Liver (tissue), 3 donors: ENCODE results near the gene PLA2G4F.

Experiments used
- CTCF ChIP-seq: fragments of 150-350 bp; IDR thresholded peaks from 2 replicates; pipeline ENCODE4 v1.5.1; 2017; ENCODE audit warnings: improper control_type of control experiment, low read depth, low read length; ENCODE audit not compliant: missing input control
- EGR1 ChIP-seq, 2 donors: IDR thresholded peaks; 2 replicates each; pipeline ENCODE4 v1.6.1; 2016 to 2018; ENCODE audit warnings: antibody characterized with exemption in 2 of 2, low read depth in 2 of 2
- FOXA1 ChIP-seq: IDR thresholded peaks from 2 replicates; pipeline ENCODE4 v1.6.1; 2016; ENCODE audit warnings: antibody characterized with exemption
- HNF4A ChIP-seq, 2 donors: conservative IDR thresholded peaks; 2 replicates each; pipeline ENCODE4 v1.6.1; 2016; ENCODE audit warnings: antibody characterized with exemption in 2 of 2, mild to moderate bottlenecking in 2 of 2
- HNF4G ChIP-seq: IDR thresholded peaks from 2 replicates; pipeline ENCODE4 v1.6.1; 2016; ENCODE audit warnings: antibody characterized with exemption
- JUND ChIP-seq, 2 donors: IDR thresholded peaks; 2 replicates each; pipeline ENCODE4 v1.6.1; 2016; ENCODE audit warnings: antibody characterized with exemption in 2 of 2
- MAX ChIP-seq: IDR thresholded peaks from 2 replicates; pipeline ENCODE4 v1.6.1; 2016; ENCODE audit warnings: antibody characterized with exemption
- RAD21 ChIP-seq, 2 donors: IDR thresholded peaks; 2 replicates each; pipeline ENCODE4 v1.6.1; 2016; ENCODE audit warnings: antibody characterized with exemption in 2 of 2, mild to moderate bottlenecking in 2 of 2
- REST ChIP-seq: IDR thresholded peaks from 2 replicates; pipeline ENCODE4 v1.6.1; 2016; ENCODE audit warnings: antibody characterized with exemption, mild to moderate bottlenecking
- RXRA ChIP-seq, 2 donors: IDR thresholded peaks; 2 replicates each; pipeline ENCODE4 v1.6.1; 2017 to 2018; ENCODE audit warnings: antibody characterized with exemption in 2 of 2, mild to moderate bottlenecking in 1 of 2
- donor health status: healthy.
- donor health status: healthy.

GRCh38 chr15:42131006-42131405 lies 25.4 kb downstream of the PLA2G4F start:
- TF ChIP-seq MAX (no peak), FOXA1 (no peak), CTCF (no peak), RAD21 (IDR thresholded peaks at IDR 0.05) (no peak), JUND (IDR thresholded peaks at IDR 0.05) (no peak), HNF4G (no peak), REST (no peak), HNF4A (conservative IDR thresholded peaks at IDR 0.05) (no peak), RXRA (IDR thresholded peaks at IDR 0.05) (no peak), EGR1 (IDR thresholded peaks at IDR 0.05; ENCODE audit: low read depth in 2 of 2) (no peak)
